Measurements from ENCODE around the gene ZNF443. TPM values are rescaled to one million over a fixed set of nuclear protein-coding genes. Genes with fewer than 3 reads are reported as not detected.

The ZNF443 gene
- total RNA-seq, 1 experiment from 2014 or later: 9.4 TPM

DNA sequence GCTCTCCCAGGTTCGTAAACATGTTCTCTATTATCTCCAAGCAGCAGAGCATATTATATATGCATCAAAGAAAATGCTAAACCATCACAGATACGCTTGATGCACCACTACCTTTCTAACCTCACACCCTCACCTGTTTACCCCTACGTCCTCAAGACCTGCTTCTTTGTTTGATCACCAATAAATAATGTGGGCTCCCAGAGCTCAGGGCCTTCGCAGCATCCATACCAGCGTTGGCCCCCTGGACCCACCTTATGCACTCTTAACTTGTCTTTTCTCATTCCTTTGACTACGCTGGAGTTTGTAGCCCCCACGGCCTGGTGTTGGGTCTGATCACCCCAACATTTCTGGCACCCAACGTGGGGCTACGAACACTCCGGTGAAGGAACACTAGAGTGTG lies 10.0 kb upstream of the ZNF443 start:
- DNase-seq: no peak
- Histone ChIP-seq H2BK5ac (ENCODE audit: insufficient read length, low read length) (no peak overlapping the region), H3K4me1 (ENCODE audit: insufficient read depth, low read length) (no peaks in the 10 kb centered on the region), H2BK12ac (ENCODE audit: insufficient read length, low read depth, low read length) (no peak overlapping the region), H2AK5ac (ENCODE audit: insufficient read length, low read length) (no peak overlapping the region), H3K79me2 (ENCODE audit: insufficient read depth, low read length) (no peaks in the 10 kb centered on the region), H3K27me3 (ENCODE audit: insufficient read depth, low read length) (no peaks in the 10 kb centered on the region), H3K18ac (ENCODE audit: insufficient read length, low read depth, low read length) (no peak overlapping the region), H2BK15ac (ENCODE audit: low read depth, low read length) (no peak overlapping the region), H3K14ac (ENCODE audit: insufficient read depth, low read length) (no peak overlapping the region), H3K9me3 (ENCODE audit: control insufficient read depth, low read depth, low read length) (peaks cover 29% of the 10 kb centered on the region), H3K9ac (ENCODE audit: extremely low read depth, insufficient read length, low read length) (no peak overlapping the region), H3K56ac (ENCODE audit: insufficient read length, low read depth, low read length) (no peak overlapping the region), H2BK120ac (ENCODE audit: low read depth, low read length, poor library complexity, severe bottlenecking) (no peak overlapping the region), H3K23ac (ENCODE audit: insufficient read length, low read depth, low read length) (no peak overlapping the region), H4K5ac (ENCODE audit: insufficient read length, low read depth, low read length) (no peak overlapping the region), H3K27ac (ENCODE audit: insufficient read length, low read depth, low read length) (no peak overlapping the region), H3K4ac (ENCODE audit: low read depth, low read length) (no peak overlapping the region), H4K91ac (ENCODE audit: insufficient read length, low read depth, low read length) (no peak overlapping the region), H3K23me2 (ENCODE audit: insufficient read length, low read depth, low read length, poor library complexity, severe bottlenecking) (no peaks in the 10 kb centered on the region), H4K8ac (replicated peaks; ENCODE audit: insufficient read length, low read depth, low read length) (no peak overlapping the region), H3T11ph (ENCODE audit: low read length) (no peak overlapping the region), H3K4me2 (ENCODE audit: insufficient read depth, insufficient read length, low read length) (no peak overlapping the region), H3K79me1 (ENCODE audit: insufficient read depth, low read depth, low read length, poor library complexity, severe bottlenecking) (no peaks in the 10 kb centered on the region), H2AFZ (ENCODE audit: low read length) (no peak overlapping the region), H2BK20ac (ENCODE audit: low read depth, low read length, poor library complexity, severe bottlenecking) (no peak overlapping the region), H4K20me1 (ENCODE audit: control insufficient read depth, insufficient read depth, insufficient read length) (no peaks in the 10 kb centered on the region)
- H3K36me3 Mint-ChIP-seq (ENCODE audit: insufficient read depth in 1 of 3, low read depth in 3 of 3): peaks cover 15 to 25% (median 17%) of the 10 kb centered on the region in 3 experiments
- WGBS (ENCODE audit: extremely low coverage, insufficient read length, low lambda C conversion rate): no CpG with 5 or more reads among the region's 10 CpGs
- H3K4me3 Mint-ChIP-seq: no peak overlapping the region; a peak in 1 of 5 replicates
- H3K27me3 Mint-ChIP-seq (ENCODE audit: low read depth): peaks cover 3% of the 10 kb centered on the region; the same call in 1 of the 2 replicates
- TF ChIP-seq, protein P1, sequence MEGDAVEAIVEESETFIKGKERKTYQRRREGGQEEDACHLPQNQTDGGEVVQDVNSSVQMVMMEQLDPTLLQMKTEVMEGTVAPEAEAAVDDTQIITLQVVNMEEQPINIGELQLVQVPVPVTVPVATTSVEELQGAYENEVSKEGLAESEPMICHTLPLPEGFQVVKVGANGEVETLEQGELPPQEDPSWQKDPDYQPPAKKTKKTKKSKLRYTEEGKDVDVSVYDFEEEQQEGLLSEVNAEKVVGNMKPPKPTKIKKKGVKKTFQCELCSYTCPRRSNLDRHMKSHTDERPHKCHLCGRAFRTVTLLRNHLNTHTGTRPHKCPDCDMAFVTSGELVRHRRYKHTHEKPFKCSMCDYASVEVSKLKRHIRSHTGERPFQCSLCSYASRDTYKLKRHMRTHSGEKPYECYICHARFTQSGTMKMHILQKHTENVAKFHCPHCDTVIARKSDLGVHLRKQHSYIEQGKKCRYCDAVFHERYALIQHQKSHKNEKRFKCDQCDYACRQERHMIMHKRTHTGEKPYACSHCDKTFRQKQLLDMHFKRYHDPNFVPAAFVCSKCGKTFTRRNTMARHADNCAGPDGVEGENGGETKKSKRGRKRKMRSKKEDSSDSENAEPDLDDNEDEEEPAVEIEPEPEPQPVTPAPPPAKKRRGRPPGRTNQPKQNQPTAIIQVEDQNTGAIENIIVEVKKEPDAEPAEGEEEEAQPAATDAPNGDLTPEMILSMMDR (conservative IDR thresholded peaks at IDR 0.05): no peak
- H3K4me1 Mint-ChIP-seq: no peaks in the 10 kb centered on the region
- H3K27ac Mint-ChIP-seq: no peak overlapping the region
- peaks cover 62 to 67% of the 10 kb centered on the region in 2 experiments for H3K9me3 Mint-ChIP-seq

All from H9 (cell line).